Erythroblast (primary cell): ENCODE results near the gene POLRMT.
"Not testable (repeated sequence)": the region's sequence is repeated elsewhere in the genome, so short reads cannot be mapped to it uniquely, and the experiment has no call there.

Experiments
- GATA1 ChIP-seq: IDR thresholded peaks from 2 replicates; pipeline ENCODE4 v1.6.1; 2011; ENCODE audit warnings: low read depth, mild to moderate bottlenecking, control low read depth, low read length, moderate library complexity
- POLR2A ChIP-seq: IDR thresholded peaks from 2 replicates; pipeline ENCODE4 v1.6.1; 2011; ENCODE audit warnings: mild to moderate bottlenecking, low read length

DNA sequence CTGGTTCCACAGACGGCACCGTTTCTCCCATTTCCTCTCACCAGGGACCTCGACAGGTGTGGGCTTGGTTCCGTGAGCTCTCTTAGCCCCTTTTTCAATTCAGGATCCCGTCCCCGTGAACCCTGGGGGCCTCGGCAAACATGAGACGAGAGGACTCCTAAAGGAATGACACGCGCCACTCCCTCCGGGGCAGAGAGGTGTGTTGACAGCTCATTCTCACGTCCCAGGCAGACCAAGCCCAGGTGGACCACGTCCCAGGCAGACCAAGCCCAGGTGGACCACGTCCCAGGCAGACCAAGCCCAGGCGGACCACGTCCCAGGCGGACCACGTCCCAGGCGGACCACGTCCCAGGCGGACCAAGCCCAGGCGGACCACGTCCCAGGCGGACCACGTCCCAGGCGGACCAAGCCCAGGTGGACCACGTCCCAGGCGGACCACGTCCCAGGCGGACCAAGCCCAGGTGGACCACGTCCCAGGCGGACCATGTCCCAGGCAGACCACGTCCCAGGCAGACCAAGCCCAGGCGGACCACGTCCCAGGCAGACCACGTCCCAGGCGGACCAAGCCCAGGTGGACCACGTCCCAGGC, 33.7 kb upstream of the POLRMT start:
- TF ChIP-seq POLR2A, GATA1: not testable (repeated sequence)
